HEK293T (cell line): Measurements from ENCODE around the gene CEACAM21.

Experiments used
- ARNT ChIP-seq: fragments of 450-650 bp; IDR thresholded peaks from 2 replicates; pipeline ENCODE4 v1.6.1; 2017; ENCODE audit warnings: mild to moderate bottlenecking
- CTBP1 ChIP-seq: fragments of 450-650 bp; IDR thresholded peaks from 2 replicates; pipeline ENCODE4 v1.6.1; 2016; ENCODE audit warnings: borderline replicate concordance
- ELF4 ChIP-seq: fragments of 450-650 bp; IDR thresholded peaks from 2 replicates; pipeline ENCODE4 v1.6.1; 2017; ENCODE audit warnings: antibody characterized with exemption
- FOXK2 ChIP-seq: fragments of 450-650 bp; IDR thresholded peaks from 2 replicates; pipeline ENCODE4 v1.6.1; 2016; ENCODE audit warnings: mild to moderate bottlenecking
- FOXM1 ChIP-seq: fragments of 450-650 bp; IDR thresholded peaks from 2 replicates; pipeline ENCODE4 v1.6.1; 2017; ENCODE audit warnings: mild to moderate bottlenecking, borderline replicate concordance
- SP1 ChIP-seq: fragments of 450-650 bp; IDR thresholded peaks from 2 replicates; pipeline ENCODE4 v1.6.1; 2017
- SUZ12 ChIP-seq: fragments of 450-650 bp; IDR thresholded peaks from 2 replicates; pipeline ENCODE4 v1.6.1; 2016; ENCODE audit warnings: mild to moderate bottlenecking
- TARDBP ChIP-seq: fragments of 450-650 bp; IDR thresholded peaks from 2 replicates; pipeline ENCODE4 v1.6.1; 2016

DNA sequence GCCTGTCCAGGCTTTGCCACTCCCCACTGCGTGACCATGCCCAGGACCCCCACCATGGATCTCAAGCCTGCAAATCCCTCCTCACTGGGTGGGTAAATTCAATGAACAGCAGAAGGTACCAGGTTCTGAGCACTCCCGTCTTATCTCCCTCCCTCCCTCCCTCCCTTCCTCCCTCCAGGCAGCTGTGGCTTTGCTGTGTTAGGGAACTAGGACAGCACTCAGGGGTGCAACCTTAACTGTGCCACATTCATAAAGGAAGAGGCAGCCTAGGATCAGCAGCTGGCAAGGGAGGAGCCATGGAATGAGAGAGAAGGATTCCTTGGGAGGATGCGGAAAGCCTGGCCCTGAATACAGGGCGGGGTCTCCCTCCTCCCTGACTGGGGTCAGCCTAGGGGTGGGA is 45.3 kb downstream of the CEACAM21 start:
- TF ChIP-seq FOXK2: no peak
- TF ChIP-seq CTBP1: no peak
- TF ChIP-seq ARNT: no peak
- TF ChIP-seq FOXM1: no peak
- TF ChIP-seq SUZ12: no peak
- no peak for TF ChIP-seq SP1
- TF ChIP-seq ELF4: no peak
- TF ChIP-seq TARDBP: no peak
